ENCODE results near the gene DGKI.

DNA sequence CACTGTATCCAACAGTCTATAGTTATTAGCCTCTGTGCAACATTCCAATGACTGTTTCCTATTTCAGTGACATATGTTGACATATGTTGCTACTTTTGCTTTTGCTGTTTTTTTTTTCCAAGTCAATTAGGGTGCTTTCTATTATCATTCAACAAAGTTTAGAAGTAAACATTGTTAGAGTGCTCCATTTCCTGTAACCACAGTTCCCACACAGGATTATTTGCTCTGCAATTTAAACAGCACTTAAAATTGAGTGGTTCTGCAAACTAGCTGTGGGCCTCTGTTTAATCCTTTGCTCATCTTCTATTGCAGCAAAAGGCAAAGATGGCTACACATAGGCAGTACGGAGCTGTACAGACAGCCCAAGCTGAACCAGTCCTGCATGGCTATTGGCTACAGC, 456.7 kb downstream of the DGKI start:
- TF ChIP-seq CTCF (IDR thresholded peaks at IDR 0.05), result no peak
- no peak for TF ChIP-seq POLR2A (IDR thresholded peaks at IDR 0.05)

All from suprapubic skin (tissue), 3 donors.